HCT116 (cell line): ENCODE results near the gene SEPTIN5. TPM values are rescaled to one million over a fixed set of nuclear protein-coding genes. Genes with fewer than 3 reads are reported as not detected.

ENCODE experiments used
- ATAC-seq: fragments of 200-7000 bp; cut with Tn5 transposase; 2 replicates; pipeline ENCODE4 v1.9.1; 2020; ENCODE audit warnings: mild to moderate bottlenecking, moderate library complexity
- BruUV-seq: library from RNA; stranded (reverse); fragments of 400-500 nt; replicated peaks from 2 replicates; lab custom pipeline; 2021; lab: Mats Ljungman, UMichigan
- CTCF ChIA-PET: fragments of 300-600 bp; sonication (Branson Sonifier 250); formaldehyde crosslinking; loops from one replicate; lab custom pipeline; 2021; ENCODE audit warnings: antibody characterized with exemption; lab: Charles Lee
- POLR2A ChIA-PET: fragments of 300-600, 350-600 bp; sonication (Branson Sonifier 250); formaldehyde crosslinking; loops from one replicate; lab custom pipeline; 2021; ENCODE audit warnings: antibody characterized with exemption; lab: Charles Lee
- RAD21 ChIA-PET, 2 experiments: fragments of 300-600 bp; sonication (Branson Sonifier 250); formaldehyde crosslinking; loops; one replicate each; lab custom pipeline; 2023; ENCODE audit warnings: low total read pairs in 2 of 2; ENCODE audit not compliant: uncharacterized antibody in 2 of 2, unreplicated experiment in 2 of 2, low non-redundant PET in 1 of 2; lab: Charles Lee
- DNase-seq: peaks from one replicate; pipeline ENCODE4 v3.0.0-alpha.2; 2010; ENCODE audit warnings: low read depth, low spot score
- H2AFZ ChIP-seq: fragments of 200-600 bp; shearing (Covaris generic), sonication (generic); 2 replicates; pipeline ENCODE4 v1.6.1; 2017; ENCODE audit warnings: low read depth, mixed run types, mixed read lengths, antibody characterized with exemption, low read length; ENCODE audit not compliant: poor library complexity, severe bottlenecking
- H3K27ac ChIP-seq: 2 replicates; pipeline ENCODE4 v1.5.1; 2012; ENCODE audit warnings: low read depth, low read length
- H3K27me3 ChIP-seq: fragments of 200-600 bp; sonication (generic); 2 replicates; pipeline ENCODE4 v1.6.1; 2016; ENCODE audit warnings: mixed run types, low read length, mixed read lengths; ENCODE audit not compliant: insufficient read depth
- H3K36me3 ChIP-seq, 2 experiments: fragments of 200-500 bp in 1 of 2; fragments of 200-600 bp in 1 of 2; sonication (Bioruptor generic) in 1 of 2; sonication (generic) in 1 of 2; 2 replicates each; pipeline versions ENCODE4 v1.5.1 to v1.6.1; 2014 to 2016; ENCODE audit warnings: low read length in 2 of 2, inconsistent platforms in 1 of 2, mixed read lengths in 1 of 2, mixed run types in 1 of 2; ENCODE audit not compliant: insufficient read depth in 2 of 2, control insufficient read depth in 1 of 2
- H3K4me1 ChIP-seq, 2 experiments: fragments of 200-600 bp in 1 of 2; sonication (generic) in 1 of 2; 2 replicates each; pipeline versions ENCODE4 v1.5.1 to v1.6.1; 2012 to 2017; ENCODE audit warnings: low read length in 2 of 2, inconsistent platforms in 1 of 2, mild to moderate bottlenecking in 1 of 2, mixed read lengths in 1 of 2, mixed run types in 1 of 2, moderate library complexity in 1 of 2; ENCODE audit not compliant: insufficient read depth in 2 of 2, control insufficient read depth in 1 of 2
- H3K4me2 ChIP-seq: fragments of 200-600 bp; sonication (generic); 2 replicates; pipeline ENCODE4 v1.6.1; 2017; ENCODE audit warnings: mixed run types, low read length, mixed read lengths
- H3K4me3 ChIP-seq, 2 experiments: fragments of 200-600 bp in 1 of 2; sonication (generic) in 1 of 2; replicated peaks in 1 of 2; 2 replicates each; pipeline ENCODE4 v1.5.1; 2011 to 2016; ENCODE audit warnings: low read length in 2 of 2, control low read depth in 1 of 2, low read depth in 1 of 2, mild to moderate bottlenecking in 1 of 2, mixed read lengths in 1 of 2, mixed run types in 1 of 2
- H3K79me2 ChIP-seq: fragments of 200-600 bp; sonication (generic); 2 replicates; pipeline ENCODE4 v1.6.1; 2017; ENCODE audit warnings: mild to moderate bottlenecking, mixed run types, low read length, moderate library complexity, mixed read lengths; ENCODE audit not compliant: insufficient read depth
- H3K9ac ChIP-seq: fragments of 200-600 bp; sonication (generic); 2 replicates; pipeline ENCODE4 v1.6.1; 2016; ENCODE audit warnings: low read length, mixed read lengths
- H3K9me2 ChIP-seq: fragments of 200-600 bp; sonication (generic), shearing (Covaris generic); 2 replicates; pipeline ENCODE4 v1.6.1; 2017; ENCODE audit warnings: mixed run types, mild to moderate bottlenecking, moderate library complexity; ENCODE audit not compliant: insufficient read depth
- H3K9me3 ChIP-seq, 2 experiments: fragments of 200-500 bp in 1 of 2; fragments of 200-600 bp in 1 of 2; sonication (Bioruptor generic) in 1 of 2; sonication (generic) in 1 of 2; 2 replicates each; pipeline ENCODE4 v1.6.1; 2014 to 2017; ENCODE audit warnings: low read length in 2 of 2, mixed read lengths in 2 of 2, inconsistent platforms in 1 of 2, low read depth in 1 of 2, mild to moderate bottlenecking in 1 of 2, mixed run types in 1 of 2, moderate library complexity in 1 of 2; ENCODE audit not compliant: control insufficient read depth in 1 of 2, insufficient read depth in 1 of 2
- H4K20me1 ChIP-seq: fragments of 200-600 bp; sonication (generic), shearing (Covaris generic); 2 replicates; pipeline ENCODE4 v1.6.1; 2017; ENCODE audit warnings: mixed run types, mild to moderate bottlenecking, moderate library complexity; ENCODE audit not compliant: insufficient read depth
- EGR1 ChIP-seq: IDR thresholded peaks from 2 replicates; pipeline ENCODE4 v1.6.1; 2012; ENCODE audit warnings: low read depth
- ELF1 ChIP-seq: IDR thresholded peaks from 2 replicates; pipeline ENCODE4 v1.6.1; 2012; ENCODE audit warnings: low read depth, borderline replicate concordance
- EZH2phosphoT487 ChIP-seq: fragments of 200-600 bp; IDR thresholded peaks from 2 replicates; pipeline ENCODE4 v1.6.1; 2018; ENCODE audit warnings: antibody characterized with exemption, borderline replicate concordance
- POLR2A ChIP-seq: IDR thresholded peaks from 2 replicates; pipeline ENCODE4 v1.7.0; 2011; ENCODE audit warnings: borderline replicate concordance; ENCODE audit not compliant: insufficient read depth, insufficient read length; ENCODE audit errors: extremely low read depth
- TCF7L2 ChIP-seq: IDR thresholded peaks from 2 replicates; pipeline ENCODE4 v1.7.0; 2011; ENCODE audit warnings: borderline replicate concordance, inconsistent platforms; ENCODE audit not compliant: insufficient read depth, insufficient read length; ENCODE audit errors: extremely low read depth
- YY1 ChIP-seq: IDR thresholded peaks from 2 replicates; pipeline ENCODE4 v1.6.1; 2011; ENCODE audit warnings: low read length, low read depth, moderate library complexity, mild to moderate bottlenecking; ENCODE audit not compliant: insufficient replicate concordance; ENCODE audit errors: extremely low read depth
- intact Hi-C: fragments of 100-400 bp; cut with micrococcal nuclease; formaldehyde crosslinking; loops from 2 replicates; pipeline ENCODE4 v1.10.0; 2022
- total RNA-seq: library from RNA; stranded (reverse); gene quantifications from one replicate; pipeline ENCODE4 v1.2.1, GENCODE V29; 2021; ENCODE audit not compliant: unreplicated experiment
- TF ChIP-seq, protein P1 (sequence below): IDR thresholded peaks from 2 replicates; pipeline ENCODE4 v1.6.1; 2012
- TF ChIP-seq, protein P2 (sequence below), 3 experiments: fragments of 200-600 bp in 1 of 3; sonication (generic) in 1 of 3; IDR thresholded peaks in 2 of 3; conservative IDR thresholded peaks in 1 of 3; 2 replicates each; pipeline ENCODE4 v1.5.1; 2012 to 2017; ENCODE audit warnings: low read depth in 2 of 3, low read length in 2 of 3, antibody characterized with exemption in 1 of 3, borderline replicate concordance in 1 of 3, control low read depth in 1 of 3, mild to moderate bottlenecking in 1 of 3, mixed read lengths in 1 of 3, mixed run types in 1 of 3, moderate library complexity in 1 of 3; ENCODE audit not compliant: insufficient read depth in 1 of 3
- TF ChIP-seq, protein P3 (sequence below): IDR thresholded peaks from 2 replicates; pipeline ENCODE4 v1.6.1; 2012; ENCODE audit warnings: low read depth

SEPTIN5 gene
- total RNA-seq, 1 experiment from 2014 or later = 9.0 TPM

DNA sequence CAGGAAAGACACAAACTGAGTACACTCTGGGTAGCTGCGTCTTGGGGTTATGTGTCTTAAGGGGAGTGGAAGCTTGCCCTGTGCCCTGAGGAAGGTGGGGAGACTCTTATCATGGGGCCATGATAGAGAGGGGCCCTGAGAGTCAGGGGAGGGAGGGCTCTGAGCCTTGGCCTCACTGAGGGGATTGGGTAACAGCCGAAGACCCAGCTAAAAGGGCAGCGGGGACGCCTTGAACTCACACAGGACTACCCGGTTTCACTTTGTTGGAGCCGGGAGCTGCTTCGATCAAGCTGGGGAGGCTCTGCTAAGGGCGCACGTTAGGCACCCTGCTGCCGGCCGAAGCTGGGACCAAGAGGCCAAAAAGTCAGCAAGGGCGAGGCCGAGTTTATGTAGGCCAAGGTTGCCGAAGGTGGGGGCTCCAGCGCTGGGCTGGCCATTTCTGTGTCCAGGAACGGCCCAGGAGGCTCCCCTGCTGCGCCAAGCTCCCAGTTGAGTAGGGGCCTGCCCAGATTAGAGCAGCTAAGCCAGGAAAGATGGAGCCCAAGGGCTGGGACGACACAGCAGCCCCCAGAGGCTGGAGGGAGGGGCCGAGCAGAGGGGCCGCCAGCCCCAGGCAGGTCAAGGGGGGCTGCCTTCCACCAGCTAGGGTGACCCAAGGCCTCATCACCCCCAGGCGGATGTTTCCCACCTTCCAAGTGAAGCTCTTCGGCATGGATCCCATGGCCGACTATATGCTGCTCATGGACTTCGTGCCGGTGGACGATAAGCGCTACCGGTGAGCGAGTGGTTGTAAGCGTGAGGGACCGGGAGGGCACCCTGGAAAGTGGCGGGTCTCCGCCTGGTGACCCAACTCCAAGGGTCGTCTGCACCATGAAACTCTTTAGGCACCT, 48.5 kb downstream of the SEPTIN5 start:
- Histone ChIP-seq H2AFZ (no peak overlapping the region), H3K4me3 (no peak overlapping the region), H3K9me3 (no peaks in the 10 kb centered on the region), H3K9me2 (no peaks in the 10 kb centered on the region), H3K36me3 (no peaks in the 10 kb centered on the region), H3K4me1 (peaks cover 10 to 17% of the 10 kb centered on the region in 2 experiments), H3K27ac (no peak overlapping the region), H3K79me2 (peaks cover 11% of the 10 kb centered on the region; the same call in 1 of the 2 replicates), H3K27me3 (no peaks in the 10 kb centered on the region), H4K20me1 (no peaks in the 10 kb centered on the region), H3K4me2 (no peak overlapping the region), H3K9ac (no peak overlapping the region)
- ChIA-PET POLR2A (interaction anchor here (0.8 kb wide), 1 partner anchor 91 kb away, joined by 3 read pairs; no protein-coding TSS in a partner anchor), RAD21 (no interaction called here), CTCF (no interaction called here)
- intact Hi-C loops = no loop called here
- no TSS peak for BruUV-seq
- no peak for DNase-seq
- ATAC-seq = no peak
- TF ChIP-seq EZH2phosphoT487 = no peak

DNA sequence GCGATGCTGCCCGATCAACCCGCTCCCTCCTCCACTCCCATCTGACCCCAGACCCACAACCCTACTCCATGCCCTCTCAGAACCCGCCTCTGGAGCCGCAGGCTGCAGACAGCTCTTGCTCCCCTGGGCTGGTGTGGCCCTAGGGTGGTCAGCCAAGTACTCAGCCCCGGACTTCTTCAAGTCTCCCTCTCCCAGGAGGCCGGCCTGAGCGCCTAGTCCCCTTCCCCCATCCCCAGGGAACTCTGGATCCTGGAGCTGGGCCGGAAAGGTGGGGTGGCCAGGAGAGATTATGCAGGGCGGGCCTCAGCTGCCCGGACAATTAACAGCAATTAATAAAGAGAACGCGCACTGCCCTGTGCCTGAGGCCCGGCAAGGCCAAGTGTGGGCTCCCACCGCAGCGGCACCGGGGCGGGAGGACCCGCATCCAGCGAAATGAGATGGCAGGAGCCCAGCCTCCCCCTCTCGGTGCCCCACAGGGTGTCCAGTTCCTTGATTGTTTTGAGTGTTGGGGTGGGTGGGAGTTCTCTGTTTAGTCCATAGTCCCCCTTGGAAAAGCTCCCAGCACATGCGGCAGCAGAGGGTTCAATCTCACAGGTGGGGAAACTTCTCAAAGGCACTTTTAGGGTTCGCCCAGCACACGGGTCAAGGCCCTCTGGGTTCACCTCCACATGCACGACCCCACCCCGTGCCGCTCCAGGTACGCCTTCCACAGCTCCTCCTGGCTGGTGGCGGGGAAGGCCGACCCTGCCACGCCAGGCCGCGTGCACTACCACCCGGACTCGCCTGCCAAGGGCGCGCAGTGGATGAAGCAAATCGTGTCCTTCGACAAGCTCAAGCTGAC, 49.4 kb downstream of the SEPTIN5 start:
- ChIA-PET RAD21 (no interaction called here), CTCF (no interaction called here), POLR2A (interaction anchor here (0.8 kb wide), 1 partner anchor 90 kb away, joined by 3 read pairs; no protein-coding TSS in a partner anchor)
- DNase-seq (no peak), ATAC-seq (no peak)
- TF ChIP-seq, protein P1, sequence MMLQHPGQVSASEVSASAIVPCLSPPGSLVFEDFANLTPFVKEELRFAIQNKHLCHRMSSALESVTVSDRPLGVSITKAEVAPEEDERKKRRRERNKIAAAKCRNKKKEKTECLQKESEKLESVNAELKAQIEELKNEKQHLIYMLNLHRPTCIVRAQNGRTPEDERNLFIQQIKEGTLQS = no peak
- no peak for TF ChIP-seq ELF1
- TF ChIP-seq, protein P2, sequence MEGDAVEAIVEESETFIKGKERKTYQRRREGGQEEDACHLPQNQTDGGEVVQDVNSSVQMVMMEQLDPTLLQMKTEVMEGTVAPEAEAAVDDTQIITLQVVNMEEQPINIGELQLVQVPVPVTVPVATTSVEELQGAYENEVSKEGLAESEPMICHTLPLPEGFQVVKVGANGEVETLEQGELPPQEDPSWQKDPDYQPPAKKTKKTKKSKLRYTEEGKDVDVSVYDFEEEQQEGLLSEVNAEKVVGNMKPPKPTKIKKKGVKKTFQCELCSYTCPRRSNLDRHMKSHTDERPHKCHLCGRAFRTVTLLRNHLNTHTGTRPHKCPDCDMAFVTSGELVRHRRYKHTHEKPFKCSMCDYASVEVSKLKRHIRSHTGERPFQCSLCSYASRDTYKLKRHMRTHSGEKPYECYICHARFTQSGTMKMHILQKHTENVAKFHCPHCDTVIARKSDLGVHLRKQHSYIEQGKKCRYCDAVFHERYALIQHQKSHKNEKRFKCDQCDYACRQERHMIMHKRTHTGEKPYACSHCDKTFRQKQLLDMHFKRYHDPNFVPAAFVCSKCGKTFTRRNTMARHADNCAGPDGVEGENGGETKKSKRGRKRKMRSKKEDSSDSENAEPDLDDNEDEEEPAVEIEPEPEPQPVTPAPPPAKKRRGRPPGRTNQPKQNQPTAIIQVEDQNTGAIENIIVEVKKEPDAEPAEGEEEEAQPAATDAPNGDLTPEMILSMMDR (IDR thresholded peaks at IDR 0.05 in 2 of 3, conservative IDR thresholded peaks at IDR 0.05 in 1 of 3; ENCODE audit: borderline replicate concordance in 1 of 3, insufficient read depth in 1 of 3, low read depth in 2 of 3, low read length in 2 of 3) = no peak
- TF ChIP-seq, protein P3, sequence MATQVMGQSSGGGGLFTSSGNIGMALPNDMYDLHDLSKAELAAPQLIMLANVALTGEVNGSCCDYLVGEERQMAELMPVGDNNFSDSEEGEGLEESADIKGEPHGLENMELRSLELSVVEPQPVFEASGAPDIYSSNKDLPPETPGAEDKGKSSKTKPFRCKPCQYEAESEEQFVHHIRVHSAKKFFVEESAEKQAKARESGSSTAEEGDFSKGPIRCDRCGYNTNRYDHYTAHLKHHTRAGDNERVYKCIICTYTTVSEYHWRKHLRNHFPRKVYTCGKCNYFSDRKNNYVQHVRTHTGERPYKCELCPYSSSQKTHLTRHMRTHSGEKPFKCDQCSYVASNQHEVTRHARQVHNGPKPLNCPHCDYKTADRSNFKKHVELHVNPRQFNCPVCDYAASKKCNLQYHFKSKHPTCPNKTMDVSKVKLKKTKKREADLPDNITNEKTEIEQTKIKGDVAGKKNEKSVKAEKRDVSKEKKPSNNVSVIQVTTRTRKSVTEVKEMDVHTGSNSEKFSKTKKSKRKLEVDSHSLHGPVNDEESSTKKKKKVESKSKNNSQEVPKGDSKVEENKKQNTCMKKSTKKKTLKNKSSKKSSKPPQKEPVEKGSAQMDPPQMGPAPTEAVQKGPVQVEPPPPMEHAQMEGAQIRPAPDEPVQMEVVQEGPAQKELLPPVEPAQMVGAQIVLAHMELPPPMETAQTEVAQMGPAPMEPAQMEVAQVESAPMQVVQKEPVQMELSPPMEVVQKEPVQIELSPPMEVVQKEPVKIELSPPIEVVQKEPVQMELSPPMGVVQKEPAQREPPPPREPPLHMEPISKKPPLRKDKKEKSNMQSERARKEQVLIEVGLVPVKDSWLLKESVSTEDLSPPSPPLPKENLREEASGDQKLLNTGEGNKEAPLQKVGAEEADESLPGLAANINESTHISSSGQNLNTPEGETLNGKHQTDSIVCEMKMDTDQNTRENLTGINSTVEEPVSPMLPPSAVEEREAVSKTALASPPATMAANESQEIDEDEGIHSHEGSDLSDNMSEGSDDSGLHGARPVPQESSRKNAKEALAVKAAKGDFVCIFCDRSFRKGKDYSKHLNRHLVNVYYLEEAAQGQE = no peak
- no peak for TF ChIP-seq YY1
- TF ChIP-seq POLR2A = no peak
- no peak for TF ChIP-seq EGR1
- no peak for TF ChIP-seq EZH2phosphoT487
- no peak for TF ChIP-seq TCF7L2
- H3K9me2 ChIP-seq = no peaks in the 10 kb centered on the region
- H2AFZ ChIP-seq = no peak overlapping the region
- no peaks in the 10 kb centered on the region for H3K27me3 ChIP-seq
- H3K9ac ChIP-seq = no peak overlapping the region
- no TSS peak for BruUV-seq
- no peak overlapping the region for H3K4me3 ChIP-seq
- H3K4me2 ChIP-seq = no peak overlapping the region
- H3K36me3 ChIP-seq = no peaks in the 10 kb centered on the region
- no peaks in the 10 kb centered on the region for H4K20me1 ChIP-seq
- H3K27ac ChIP-seq = no peak overlapping the region; the same call in 1 of the 2 replicates
- intact Hi-C loops = no loop called here
- peaks cover 20% of the 10 kb centered on the region for H3K79me2 ChIP-seq
- no peaks in the 10 kb centered on the region for H3K9me3 ChIP-seq
- H3K4me1 ChIP-seq = peaks cover 12 to 23% of the 10 kb centered on the region in 2 experiments
